AG08395 (cell line): ENCODE measurements around the gene TESK1.

Experiments
- DNase-seq: peaks from one replicate; pipeline ENCODE4 v3.0.0; 2012; ENCODE audit warnings: mixed read lengths, low spot score

Gene TESK1, protein sequence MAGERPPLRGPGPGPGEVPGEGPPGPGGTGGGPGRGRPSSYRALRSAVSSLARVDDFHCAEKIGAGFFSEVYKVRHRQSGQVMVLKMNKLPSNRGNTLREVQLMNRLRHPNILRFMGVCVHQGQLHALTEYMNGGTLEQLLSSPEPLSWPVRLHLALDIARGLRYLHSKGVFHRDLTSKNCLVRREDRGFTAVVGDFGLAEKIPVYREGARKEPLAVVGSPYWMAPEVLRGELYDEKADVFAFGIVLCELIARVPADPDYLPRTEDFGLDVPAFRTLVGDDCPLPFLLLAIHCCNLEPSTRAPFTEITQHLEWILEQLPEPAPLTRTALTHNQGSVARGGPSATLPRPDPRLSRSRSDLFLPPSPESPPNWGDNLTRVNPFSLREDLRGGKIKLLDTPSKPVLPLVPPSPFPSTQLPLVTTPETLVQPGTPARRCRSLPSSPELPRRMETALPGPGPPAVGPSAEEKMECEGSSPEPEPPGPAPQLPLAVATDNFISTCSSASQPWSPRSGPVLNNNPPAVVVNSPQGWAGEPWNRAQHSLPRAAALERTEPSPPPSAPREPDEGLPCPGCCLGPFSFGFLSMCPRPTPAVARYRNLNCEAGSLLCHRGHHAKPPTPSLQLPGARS

DNA sequence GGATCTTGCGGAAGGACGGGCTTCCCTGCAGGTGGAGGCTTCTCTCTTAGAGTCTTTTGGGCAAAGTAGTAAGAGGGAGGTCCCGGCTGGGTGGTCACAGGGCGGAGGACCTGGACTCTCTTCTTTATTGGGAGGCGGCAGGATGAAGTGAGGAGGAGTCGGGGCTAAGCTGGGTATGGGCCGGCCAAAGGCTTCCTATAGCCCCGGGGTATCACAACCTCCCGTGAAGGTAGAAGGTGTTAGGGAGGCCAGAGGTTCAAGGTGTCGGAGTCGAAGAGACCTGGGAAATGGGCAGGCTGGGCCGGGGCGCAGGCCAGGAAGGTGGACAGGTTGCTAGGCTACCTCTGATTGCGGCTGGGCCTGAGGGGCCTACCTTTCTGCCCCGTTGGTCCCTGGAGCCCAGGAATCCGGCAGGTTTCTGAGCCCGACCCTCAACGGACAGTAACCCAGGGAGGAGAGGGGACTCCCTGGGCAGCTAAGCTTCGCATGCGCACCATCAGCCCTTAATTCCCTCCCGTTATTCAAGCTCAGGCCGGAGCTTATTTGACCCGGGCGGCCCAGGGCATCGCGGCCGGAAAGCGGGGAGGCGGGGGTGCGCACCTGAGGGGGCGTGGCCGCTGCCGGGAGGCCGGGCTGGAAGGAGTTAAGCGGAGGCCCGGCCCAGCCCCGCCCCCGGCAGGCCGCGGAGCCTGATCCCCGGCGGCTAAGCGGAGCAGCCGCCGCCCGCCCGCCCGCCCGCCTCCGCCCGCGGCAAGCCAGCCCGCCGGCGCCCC lies at the start of gene TESK1:
Gene TESK1, plus strand, starts transcription at position 685 of the 773 bp plus-strand sequence. CDS start 358 bp downstream, outside the sequence.
- DNase-seq, result peak; percentile 80

- DNase-seq, result no peak
Measured at GRCh38 chr9:35555881-35556280, 49.2 kb upstream of the TESK1 start.

- no peak for DNase-seq
Measured at GRCh38 chr9:35556776-35557175, 48.3 kb upstream of the TESK1 start.

DNA sequence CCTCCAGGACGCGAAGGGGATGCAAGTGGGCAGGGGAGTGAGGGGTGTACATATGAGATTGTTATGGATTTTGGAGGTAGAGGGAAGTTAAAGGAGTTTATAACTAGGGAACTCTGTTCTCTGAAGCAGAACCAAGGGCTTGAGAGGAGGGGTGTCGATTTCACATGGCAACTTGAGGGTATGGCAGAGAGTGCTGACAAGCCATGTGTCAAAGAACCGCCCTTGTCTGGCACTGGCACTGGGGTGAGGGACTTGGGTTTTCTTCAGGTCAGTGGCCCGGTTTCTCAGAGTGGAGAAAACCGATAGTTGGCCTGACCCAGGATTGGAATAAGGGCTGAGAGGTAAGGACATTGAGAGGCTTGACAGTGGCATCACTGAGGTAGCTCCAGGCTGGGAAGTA lies 47.7 kb upstream of the TESK1 start:
- no peak for DNase-seq

GRCh38 chr9:35558185-35558584 lies 46.9 kb upstream of the TESK1 start:
- DNase-seq, result no peak

DNA sequence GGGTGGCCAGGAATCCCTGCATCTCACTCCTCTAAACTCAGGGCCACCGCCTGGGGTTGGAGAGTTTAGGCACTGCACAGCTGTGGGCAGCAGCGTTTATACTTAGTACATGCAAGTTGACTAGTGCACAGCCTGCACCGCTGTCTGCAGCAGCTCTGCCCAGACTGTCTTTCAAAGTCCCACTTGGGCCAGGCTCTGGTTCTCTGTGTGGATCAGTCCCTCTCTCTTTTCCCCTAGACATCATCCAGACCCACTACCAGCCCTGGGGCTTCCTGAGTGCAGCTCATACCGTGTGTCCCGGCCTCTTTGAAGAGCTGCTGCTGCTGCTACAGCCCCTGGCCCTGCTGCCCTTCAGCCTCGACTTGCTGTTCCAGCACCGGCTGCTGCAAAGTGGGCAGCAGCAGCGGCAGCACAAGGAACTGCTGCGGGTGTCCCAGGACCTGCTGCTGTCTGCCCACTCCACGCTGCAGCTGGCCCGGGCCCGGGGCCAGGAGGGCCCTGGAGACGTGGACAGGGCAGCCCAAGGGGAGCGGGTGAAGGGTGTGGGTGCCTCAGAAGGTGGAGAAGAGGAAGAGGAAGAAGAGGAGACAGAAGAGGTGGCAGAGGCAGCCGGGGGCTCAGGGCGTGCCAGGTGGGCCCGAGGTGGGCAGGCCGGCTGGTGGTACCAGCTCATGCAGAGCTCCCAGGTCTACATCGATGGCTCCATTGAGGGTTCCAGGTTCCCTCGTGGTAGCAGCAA lies 45.1 kb upstream of the TESK1 start:
- no peak for DNase-seq

- no peak for DNase-seq
Measured at GRCh38 chr9:35560625-35561337, 44.3 kb upstream of the TESK1 start.

GRCh38 chr9:35561468-35562261 lies 43.4 kb upstream of the TESK1 start:
- no peak for DNase-seq

GRCh38 chr9:35562895-35563780 lies 41.9 kb upstream of the TESK1 start:
- no peak for DNase-seq

GRCh38 chr9:35563791-35564197 lies 41.3 kb upstream of the TESK1 start:
- no peak for DNase-seq

GRCh38 chr9:35564658-35565061 lies 40.4 kb upstream of the TESK1 start:
- peak; percentile 29 for DNase-seq

DNA sequence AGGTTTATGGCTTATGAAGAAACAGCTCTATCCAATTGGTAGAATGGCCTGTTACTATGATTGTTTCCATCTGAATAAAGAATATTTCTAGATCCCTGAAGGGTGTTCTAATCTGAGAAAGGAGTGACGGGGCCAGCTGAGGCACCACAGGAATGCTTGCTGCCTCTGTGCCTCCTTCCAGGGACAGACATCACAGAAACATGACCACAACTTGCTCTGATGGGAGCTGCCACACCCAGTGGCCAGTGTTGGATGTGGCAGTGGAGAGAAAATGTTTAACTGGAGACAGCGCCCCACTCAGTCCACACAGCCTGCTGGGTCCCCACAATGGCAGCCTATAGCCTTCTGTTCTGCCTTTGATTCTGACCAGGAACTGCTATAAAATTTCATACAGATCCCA lies 38.6 kb upstream of the TESK1 start:
- DNase-seq, result peak; percentile 81

GRCh38 chr9:35568196-35568595 lies 36.9 kb upstream of the TESK1 start:
- DNase-seq, result no peak

GRCh38 chr9:35569206-35569605 lies 35.9 kb upstream of the TESK1 start:
- DNase-seq, result no peak

DNA sequence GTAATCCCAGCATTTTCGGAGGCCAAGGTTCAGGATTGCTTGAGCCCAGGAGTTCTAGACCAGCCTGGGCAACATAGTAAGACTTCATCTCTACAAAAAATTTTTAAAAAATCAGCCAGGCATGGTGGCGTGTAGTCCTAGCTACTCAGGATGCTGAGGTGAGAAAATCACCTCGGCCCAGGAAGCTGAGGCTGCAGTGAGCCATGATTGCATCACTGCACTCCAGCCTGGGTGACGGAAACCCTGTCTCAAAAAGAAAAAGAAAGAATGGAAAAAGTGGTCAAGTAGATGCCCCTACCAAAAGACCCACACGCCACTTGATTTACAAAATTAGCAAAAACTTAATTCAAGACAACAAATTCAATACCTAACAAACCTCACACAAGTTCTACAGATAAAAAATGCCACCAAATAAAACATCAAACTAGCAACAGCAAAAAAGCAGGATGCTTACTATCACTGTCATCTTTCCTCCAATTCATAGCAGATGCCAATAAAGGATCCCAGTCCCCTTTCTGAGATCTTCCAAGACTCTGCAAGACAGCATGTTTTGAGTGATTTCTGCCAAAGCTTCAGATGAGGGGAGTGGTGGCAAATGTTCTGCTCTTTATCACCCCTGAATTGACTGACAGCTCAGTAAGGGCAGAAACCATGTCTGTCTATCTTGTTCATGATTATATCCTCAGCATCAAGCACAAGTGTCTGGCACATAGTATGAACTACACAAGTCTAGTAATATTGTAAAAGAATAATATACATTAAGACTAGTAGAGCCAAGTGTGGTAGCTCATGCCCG lies 34.2 kb upstream of the TESK1 start:
- DNase-seq, result no peak

- DNase-seq, result no peak
Measured at GRCh38 chr9:35574578-35575122, 30.4 kb upstream of the TESK1 start.

GRCh38 chr9:35575478-35575877 lies 29.6 kb upstream of the TESK1 start:
- no peak for DNase-seq

- no peak for DNase-seq
Measured at GRCh38 chr9:35577486-35577885, 27.6 kb upstream of the TESK1 start.
